Endothelial cell of umbilical vein (primary cell): Measurements from ENCODE around the gene ERMAP. TPM values are rescaled to one million over a fixed set of nuclear protein-coding genes. Genes with fewer than 3 reads are reported as not detected.

ENCODE experiments used
- BruUV-seq: library from RNA; stranded (reverse); fragments of 400-500 nt; replicated peaks from 2 replicates; lab custom pipeline; 2021; lab: Mats Ljungman, UMichigan
- CTCF ChIA-PET: fragments of 300-600, 350-600 bp; sonication (Branson Sonifier 250); formaldehyde crosslinking; loops from one replicate; lab custom pipeline; 2021; ENCODE audit warnings: antibody characterized with exemption, inconsistent platforms; lab: Charles Lee
- POLR2A ChIA-PET: fragments of 300-600, 350-600 bp; sonication (Branson Sonifier 250); formaldehyde crosslinking; loops from one replicate; lab custom pipeline; 2021; ENCODE audit warnings: antibody characterized with exemption, inconsistent platforms; lab: Charles Lee
- DNase-seq: peaks from one replicate; pipeline ENCODE4 v3.0.0-alpha.2; 2011; ENCODE audit warnings: low read depth, low spot score
- FAIRE-seq: peaks from 2 replicates; lab custom pipeline; 2011; peaks lifted over from hg19 to GRCh38; lab: Jason Lieb, UNC
- H2AFZ ChIP-seq: 2 replicates; pipeline ENCODE4 v1.6.0; 2012; ENCODE audit warnings: low read depth, low read length, control low read depth, inconsistent platforms
- H3K27ac ChIP-seq: 2 replicates; pipeline ENCODE4 v1.5.1; 2011; ENCODE audit warnings: low read depth, mild to moderate bottlenecking, control low read depth, low read length, moderate library complexity; ENCODE audit not compliant: insufficient read depth
- H3K27me3 ChIP-seq, 2 experiments: 2 replicates each; pipeline versions ENCODE4 v1.6.0 to v1.6.1; 2011; ENCODE audit warnings: low read length in 2 of 2, mixed read lengths in 1 of 2; ENCODE audit not compliant: control insufficient read depth in 2 of 2, insufficient read depth in 2 of 2
- H3K36me3 ChIP-seq, 2 experiments: 2 replicates in 1 of 2; 3 replicates in 1 of 2; pipeline ENCODE4 v1.5.1; 2011; ENCODE audit warnings: low read length in 2 of 2, mild to moderate bottlenecking in 1 of 2, moderate library complexity in 1 of 2; ENCODE audit not compliant: control insufficient read depth in 2 of 2, insufficient read depth in 2 of 2; ENCODE audit errors: extremely low read depth in 1 of 2
- H3K4me1 ChIP-seq: 3 replicates; pipeline ENCODE4 v1.5.1; 2011; ENCODE audit warnings: mild to moderate bottlenecking, low read length; ENCODE audit not compliant: control insufficient read depth, insufficient read depth; ENCODE audit errors: extremely low read depth
- H3K4me2 ChIP-seq: 2 replicates; pipeline ENCODE4 v1.6.1; 2011; ENCODE audit warnings: low read length, control low read depth, mixed read lengths; ENCODE audit not compliant: insufficient read depth
- H3K4me3 ChIP-seq, 3 experiments: fragments of 200-600 bp in 1 of 3; sonication (generic), shearing (Covaris generic) in 1 of 3; replicated peaks in 1 of 3; 2 replicates each; pipeline ENCODE4 v1.5.1; 2011 to 2016; ENCODE audit warnings: control low read depth in 3 of 3, low read length in 3 of 3, mild to moderate bottlenecking in 2 of 3, inconsistent platforms in 1 of 3, low read depth in 1 of 3, moderate library complexity in 1 of 3; ENCODE audit not compliant: insufficient read depth in 1 of 3
- H3K79me2 ChIP-seq: 2 replicates; pipeline ENCODE4 v1.6.0; 2012; ENCODE audit warnings: low read length, inconsistent platforms; ENCODE audit not compliant: control insufficient read depth, insufficient read depth
- H3K9ac ChIP-seq: replicated peaks from 2 replicates; pipeline ENCODE3; 2011; ENCODE audit warnings: low read length, control low read depth; ENCODE audit not compliant: insufficient read depth; ENCODE audit errors: extremely low read depth
- H3K9me1 ChIP-seq: replicated peaks from 3 replicates; pipeline ENCODE4 v1.6.0; 2011; ENCODE audit warnings: mild to moderate bottlenecking, low read length; ENCODE audit not compliant: control insufficient read depth, insufficient read depth; ENCODE audit errors: extremely low read depth
- H3K9me3 ChIP-seq: replicated peaks from 2 replicates; pipeline ENCODE4 v1.5.1; 2012; ENCODE audit warnings: low read length, inconsistent platforms; ENCODE audit not compliant: control insufficient read depth, insufficient read depth
- H4K20me1 ChIP-seq: replicated peaks from 2 replicates; pipeline ENCODE3; 2011; ENCODE audit warnings: mild to moderate bottlenecking, low read length; ENCODE audit not compliant: control insufficient read depth, insufficient read depth; ENCODE audit errors: extremely low read depth
- FOS ChIP-seq: IDR thresholded peaks from 2 replicates; pipeline ENCODE4 v1.6.1; 2011; ENCODE audit warnings: mild to moderate bottlenecking, low read length, moderate library complexity, borderline replicate concordance; ENCODE audit not compliant: insufficient read depth
- dilution Hi-C: fragments of 300-500 bp; cut with MboI; formaldehyde crosslinking; loops from one replicate; pipeline ENCODE4 v1.15.0; 2019; ENCODE audit warnings: low sequenced_read_pairs; ENCODE audit not compliant: extremely low pct_ligation_motif_present
- intact Hi-C: fragments of 100-400 bp; cut with micrococcal nuclease; formaldehyde crosslinking; loops from one replicate; pipeline ENCODE4 v1.10.0; 2022
- polyA plus RNA-seq, 4 experiments: library from polyadenylated mRNA; depleted of rRNA in 3 of 4; stranded (reverse) in 3 of 4; unstranded in 1 of 4; fragments of >200 nt; gene quantifications; 2 replicates each; pipeline versions ENCODE4 v1.2.1 to v1.2.3, GENCODE V29; 2011 to 2012; ENCODE audit warnings: missing spikeins in 1 of 4
- total RNA-seq: library from RNA; stranded (reverse); gene quantifications from 2 replicates; pipeline ENCODE4 v1.2.3, GENCODE V29; 2021

The ERMAP gene
- total and polyA plus RNA-seq, 2 donors (not counting 3 experiments of a cell fraction or from before 2014, with no cell fraction given), result 7.8 to 8.6 TPM

- H3K9me3 ChIP-seq, result no peaks in the 10 kb centered on the region
- H2AFZ ChIP-seq, result no peak overlapping the region
- no peaks in the 10 kb centered on the region for H4K20me1 ChIP-seq
- H3K9me1 ChIP-seq, result no peaks in the 10 kb centered on the region
- dilution Hi-C loops (no loop called here), intact Hi-C loops (no loop called here)
- FAIRE-seq (no peak), DNase-seq (no peak)
- no peak overlapping the region for H3K4me3 ChIP-seq
- TF ChIP-seq FOS, result no peak
- H3K4me2 ChIP-seq, result no peak overlapping the region
- H3K79me2 ChIP-seq, result no peaks in the 10 kb centered on the region
- peaks cover 3 to 7% of the 10 kb centered on the region in 2 experiments for H3K27me3 ChIP-seq
- no peak overlapping the region for H3K9ac ChIP-seq
- BruUV-seq, result no TSS peak
- ChIA-PET POLR2A (no interaction called here), CTCF (no interaction called here)
- H3K36me3 ChIP-seq, result no peaks in the 10 kb centered on the region
- H3K4me1 ChIP-seq, result no peaks in the 10 kb centered on the region
- no peak overlapping the region for H3K27ac ChIP-seq
Observed at GRCh38 chr1:42891465-42892138, 74.7 kb downstream of the ERMAP start.

Other genes starting within 250 kb of the ERMAP start
- gene PPIH, start 158.7 kb upstream of the ERMAP start, total RNA-seq, result 49.3 and 52.1 TPM in 2 replicates
- gene PPIH, start 158.7 kb upstream of the ERMAP start, polyA plus RNA-seq, result 40.0 and 55.2 TPM in 2 replicates
- gene YBX1, start 134.7 kb upstream of the ERMAP start, total RNA-seq, result 783 and 829 TPM in 2 replicates
- 271 and 430 TPM in 2 replicates for gene YBX1, start 134.7 kb upstream of the ERMAP start, polyA plus RNA-seq
- gene CLDN19, start 76.9 kb upstream of the ERMAP start, total RNA-seq, result not detected in 2 replicates
- gene CLDN19, start 76.9 kb upstream of the ERMAP start, polyA plus RNA-seq, result not detected in 2 replicates
- 136 and 146 TPM in 2 replicates for gene P3H1, start 50.1 kb upstream of the ERMAP start, total RNA-seq
- 194 and 246 TPM in 2 replicates for gene P3H1, start 50.1 kb upstream of the ERMAP start, polyA plus RNA-seq
- 4.0 and 7.4 TPM in 2 replicates for gene C1orf50, start 49.9 kb upstream of the ERMAP start, total RNA-seq
- 2.8 and 4.8 TPM in 2 replicates for gene C1orf50, start 49.9 kb upstream of the ERMAP start, polyA plus RNA-seq
- not detected in 2 replicates for gene TMEM269, start 32.1 kb upstream of the ERMAP start, total RNA-seq
- 0.03 TPM in 1 of 2 replicates, not detected in the other for gene TMEM269, start 32.1 kb upstream of the ERMAP start, polyA plus RNA-seq
- 24.1 and 24.7 TPM in 2 replicates for gene SVBP, start 275 bp downstream of the ERMAP start, total RNA-seq
- gene SVBP, start 275 bp downstream of the ERMAP start, polyA plus RNA-seq, result 15.1 and 18.1 TPM in 2 replicates
- gene ZNF691, start 29.5 kb downstream of the ERMAP start, total RNA-seq, result 6.6 and 7.4 TPM in 2 replicates
- 6.9 TPM in 2 replicates for gene ZNF691, start 29.5 kb downstream of the ERMAP start, polyA plus RNA-seq
- 38.7 and 42.2 TPM in 2 replicates for gene SLC2A1, start 141.7 kb downstream of the ERMAP start, total RNA-seq
- gene SLC2A1, start 141.7 kb downstream of the ERMAP start, polyA plus RNA-seq, result 46.5 and 52.5 TPM in 2 replicates